Measurements from ENCODE around the gene MST1.
A peak's percentile ranks its signal among the peaks of the same experiment; 100 is the strongest.

MST1 gene

GRCh38 chr3:49727924-49728361, 38.7 kb upstream of the MST1 start:
- no peak for TF ChIP-seq CTCF (IDR thresholded peaks at IDR 0.05; ENCODE audit: control insufficient read depth, extremely low read depth, insufficient read depth)
- no peak overlapping the region for H3K4me3 ChIP-seq (ENCODE audit: low read depth, low read length)
- DNase-seq (ENCODE audit: low read depth) = no peak

- no peak for TF ChIP-seq CTCF (IDR thresholded peaks at IDR 0.05; ENCODE audit: control insufficient read depth, extremely low read depth, insufficient read depth)
- no peak for DNase-seq (ENCODE audit: low read depth)
- H3K4me3 ChIP-seq (ENCODE audit: low read depth, low read length) = no peak overlapping the region
These were observed 38.1 kb upstream of the MST1 start for GRCh38 chr3:49727154-49727923.

GRCh38 chr3:49725906-49726681, 36.8 kb upstream of the MST1 start:
- no peak for TF ChIP-seq CTCF (IDR thresholded peaks at IDR 0.05; ENCODE audit: control insufficient read depth, extremely low read depth, insufficient read depth)
- no peak for DNase-seq (ENCODE audit: low read depth)

GRCh38 chr3:49724586-49724985, 35.3 kb upstream of the MST1 start:
- TF ChIP-seq CTCF (IDR thresholded peaks at IDR 0.05; ENCODE audit: control insufficient read depth, extremely low read depth, insufficient read depth) = no peak
- H3K4me3 ChIP-seq (ENCODE audit: low read depth, low read length) = peak overlapping the region; percentile 91
- DNase-seq (ENCODE audit: low read depth) = no peak

More at GRCh38 chr3:49725906-49726681, 36.8 kb upstream of the MST1 start:
- H3K4me3 ChIP-seq (ENCODE audit: low read depth, low read length) = no peak overlapping the region

GRCh38 chr3:49723628-49724551, 34.6 kb upstream of the MST1 start, which contains the start of gene GMPPB:
Gene GMPPB (minus strand): TSS chr3:49723951. CDS start chr3:49723726, 225 bp downstream.
- DNase-seq (ENCODE audit: low read depth) = peak; percentile 93
- no peak for TF ChIP-seq CTCF (IDR thresholded peaks at IDR 0.05; ENCODE audit: control insufficient read depth, extremely low read depth, insufficient read depth)

GRCh38 chr3:49723296-49723627, 34.0 kb upstream of the MST1 start:
- TF ChIP-seq CTCF (IDR thresholded peaks at IDR 0.05; ENCODE audit: control insufficient read depth, extremely low read depth, insufficient read depth) = no peak
- peak overlapping the region; percentile 91 for H3K4me3 ChIP-seq (ENCODE audit: low read depth, low read length)
- peak; percentile 44 for DNase-seq (ENCODE audit: low read depth)

More at GRCh38 chr3:49723628-49724551, 34.6 kb upstream of the MST1 start, which contains the start of gene GMPPB:
- H3K4me3 ChIP-seq (ENCODE audit: low read depth, low read length) = peak within 1 kb of the TSS; percentile 91
